Activated CD8-positive, alpha-beta memory T cell treated with anti-CD3 and anti-CD28 coated beads for 24 hours (primary cell): ENCODE data around the gene SNRPF.
A peak's percentile ranks its signal among the peaks of the same experiment; 100 is the strongest.
"Not testable (repeated sequence)": the region's sequence is repeated elsewhere in the genome, so short reads cannot be mapped to it uniquely, and the experiment has no call there.

Experiments
- DNase-seq: peaks from one replicate; pipeline ENCODE4 v3.0.0-alpha.2; 2020

The SNRPF gene

DNA sequence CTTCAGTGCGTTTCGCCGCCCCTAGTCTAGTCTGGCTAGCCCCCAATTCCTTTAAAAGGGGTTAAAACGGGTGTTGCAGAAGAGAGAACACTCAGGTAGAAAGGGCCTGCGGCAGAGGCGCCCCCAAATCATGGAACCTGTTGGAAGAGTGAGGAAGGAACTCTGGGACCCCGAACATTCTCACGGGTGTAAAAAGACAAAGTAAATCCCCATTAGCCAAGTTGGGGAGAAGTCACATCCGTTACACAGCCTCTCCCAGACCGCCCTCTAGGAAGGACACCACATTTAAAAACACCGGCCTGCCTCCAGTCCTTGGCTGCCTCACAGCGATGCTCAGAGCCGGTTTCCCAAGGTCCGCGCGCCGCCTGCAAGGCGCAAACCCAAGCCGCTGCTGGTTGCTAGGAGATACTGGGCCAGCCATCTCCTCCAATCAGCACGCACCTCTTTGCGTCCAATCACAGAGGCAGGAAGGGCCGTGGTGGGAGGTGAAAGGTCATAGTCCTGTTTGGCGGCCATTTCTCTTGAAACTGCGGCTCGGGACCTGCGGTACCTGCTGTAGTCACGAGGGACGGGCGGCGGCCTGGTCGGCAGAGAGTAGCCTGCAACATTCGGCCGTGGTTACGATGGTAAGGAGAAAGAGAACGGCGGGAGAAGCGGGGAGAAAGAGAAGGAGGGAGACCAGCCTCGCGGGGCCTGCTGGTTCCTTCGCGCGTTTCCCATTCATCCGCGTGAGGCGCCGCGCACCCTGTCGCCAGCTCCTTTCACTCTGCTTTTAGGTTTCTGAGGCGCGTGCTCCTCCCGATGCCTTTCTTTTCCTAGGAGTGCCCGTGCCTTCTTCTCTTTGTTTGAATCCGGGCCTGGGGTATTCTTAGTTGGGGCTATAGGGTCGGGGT, at the start of gene SNRPF:
SNRPF (plus strand) TSS at position 502 of the 893 bp plus-strand sequence; CDS start at position 624, 122 bp downstream.
- peak; percentile 97 for DNase-seq

DNA sequence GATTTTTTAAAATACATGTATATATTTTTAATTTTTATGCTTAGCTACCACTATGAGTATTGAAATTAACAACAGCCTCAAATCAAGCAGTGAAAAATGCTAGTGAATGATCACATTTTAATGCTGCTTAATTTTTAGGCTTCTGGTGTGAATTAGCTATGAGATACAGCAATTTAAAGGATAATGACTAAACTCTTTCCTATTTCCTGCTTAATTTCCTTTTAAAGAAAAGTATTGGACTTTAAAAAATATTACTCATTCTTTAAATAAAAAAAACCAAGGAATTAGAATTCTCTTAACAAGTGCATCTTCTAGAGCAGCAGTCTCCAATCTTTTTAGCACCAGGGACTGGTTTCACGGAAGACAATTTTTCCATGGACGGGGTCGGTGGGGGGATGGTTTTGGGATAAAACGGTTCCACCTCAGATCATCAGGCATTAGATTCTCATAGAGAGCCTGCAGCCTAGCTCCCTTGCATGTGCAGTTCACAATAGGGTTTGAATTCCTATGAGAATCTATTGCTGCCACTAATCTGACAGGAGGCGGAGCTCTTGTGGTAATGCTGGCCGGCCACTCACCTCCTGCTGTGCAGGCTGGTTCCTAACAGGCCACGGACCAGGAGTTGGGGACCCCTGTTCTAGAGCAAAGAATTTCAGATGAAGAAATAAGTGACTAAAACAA, 49.6 kb upstream of the SNRPF start:
- no peak for DNase-seq

DNA sequence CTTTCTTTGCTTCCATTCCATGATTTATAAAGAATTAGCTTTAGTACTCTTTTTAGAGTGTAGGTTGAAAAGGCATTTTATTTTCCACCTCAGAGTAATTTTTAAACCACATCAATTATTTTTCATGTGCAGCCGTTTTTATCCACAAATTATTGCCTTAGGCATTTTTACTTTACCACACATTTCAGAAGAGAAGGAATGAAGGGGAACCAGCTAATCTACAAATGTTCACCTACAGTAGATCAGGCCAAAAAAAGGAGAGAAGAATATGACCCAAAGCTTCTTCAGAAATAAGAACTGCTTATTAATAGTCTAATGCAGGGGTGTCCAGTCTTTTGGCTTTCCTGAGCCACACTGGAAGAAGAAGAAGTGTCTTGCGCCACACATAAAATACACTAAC, 48.3 kb upstream of the SNRPF start:
- no peak for DNase-seq

GRCh38 chr12:95812155-95812554, 46.6 kb upstream of the SNRPF start:
- not testable (repeated sequence) for DNase-seq

GRCh38 chr12:95815632-95816212, 43.0 kb upstream of the SNRPF start:
- DNase-seq: no peak

DNA sequence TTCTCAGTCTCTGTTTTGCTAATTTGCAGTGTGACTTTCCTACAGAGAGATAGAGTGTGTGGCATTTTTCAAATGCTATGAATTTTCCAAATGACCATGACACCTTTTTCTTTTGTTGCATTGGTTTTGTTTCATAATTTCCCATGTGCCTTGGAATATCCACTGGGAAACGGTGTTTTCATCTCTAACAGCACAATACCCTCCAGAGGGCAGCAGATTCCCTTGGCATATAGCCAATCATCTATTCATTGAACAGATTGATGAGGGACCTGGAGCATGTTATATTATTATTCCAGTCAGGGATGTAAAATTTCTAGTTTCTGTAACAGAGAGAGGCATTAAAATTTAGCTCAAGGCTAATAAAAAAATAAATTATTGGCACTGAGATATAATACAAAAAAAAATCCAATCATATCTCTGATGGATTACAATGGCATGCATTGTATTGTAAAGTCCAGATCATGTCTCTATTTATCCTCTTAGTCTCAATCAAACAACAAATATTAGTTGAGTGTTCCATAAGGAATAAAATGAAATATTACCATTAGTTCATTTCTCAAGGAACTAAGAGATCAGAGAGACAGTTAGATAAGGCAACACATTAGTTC, 38.6 kb upstream of the SNRPF start:
- DNase-seq: no peak

DNA sequence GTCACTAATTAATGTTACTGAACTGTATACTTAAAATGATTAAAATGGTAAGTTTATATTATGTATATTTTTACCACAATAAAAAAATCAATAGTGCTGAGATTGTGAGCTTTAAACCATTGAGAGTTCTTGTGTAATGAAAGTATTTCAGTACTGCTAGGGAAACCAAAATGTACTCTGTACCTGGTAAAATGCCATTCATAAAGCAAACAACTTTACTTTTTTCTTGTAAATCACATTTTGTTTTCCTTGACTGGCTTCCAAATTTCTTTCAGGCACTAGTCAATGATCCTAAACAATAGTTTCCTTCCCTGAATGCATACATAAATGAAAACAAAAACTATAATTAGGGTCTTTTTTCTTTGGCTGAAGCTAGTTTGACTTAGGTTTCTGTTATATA, 29.4 kb upstream of the SNRPF start:
- no peak for DNase-seq

GRCh38 chr12:95830335-95831089, 28.2 kb upstream of the SNRPF start:
- no peak for DNase-seq

GRCh38 chr12:95834572-95834971, 24.2 kb upstream of the SNRPF start:
- no peak for DNase-seq

DNA sequence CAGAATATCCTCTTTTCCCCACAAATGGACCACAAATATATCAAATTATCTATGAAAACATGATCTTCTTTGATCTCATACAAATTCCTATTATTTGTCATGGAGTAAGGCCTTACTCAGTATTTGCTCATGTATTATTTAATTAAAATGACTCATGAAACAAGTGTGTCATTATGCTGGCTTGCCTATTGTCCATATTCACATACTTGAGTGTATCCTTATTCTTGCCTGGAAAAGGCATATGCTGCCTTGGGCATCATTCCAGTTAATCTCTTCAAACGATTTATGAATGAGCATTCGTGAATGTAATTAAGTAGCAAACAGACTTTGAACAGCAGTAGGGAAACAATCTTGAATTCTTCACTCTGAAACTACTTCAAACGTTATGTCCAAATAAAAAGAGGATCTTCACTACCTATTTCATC, 22.6 kb upstream of the SNRPF start:
- no peak for DNase-seq

- no peak for DNase-seq
Observed at GRCh38 chr12:95836630-95837239, 22.0 kb upstream of the SNRPF start.

DNA sequence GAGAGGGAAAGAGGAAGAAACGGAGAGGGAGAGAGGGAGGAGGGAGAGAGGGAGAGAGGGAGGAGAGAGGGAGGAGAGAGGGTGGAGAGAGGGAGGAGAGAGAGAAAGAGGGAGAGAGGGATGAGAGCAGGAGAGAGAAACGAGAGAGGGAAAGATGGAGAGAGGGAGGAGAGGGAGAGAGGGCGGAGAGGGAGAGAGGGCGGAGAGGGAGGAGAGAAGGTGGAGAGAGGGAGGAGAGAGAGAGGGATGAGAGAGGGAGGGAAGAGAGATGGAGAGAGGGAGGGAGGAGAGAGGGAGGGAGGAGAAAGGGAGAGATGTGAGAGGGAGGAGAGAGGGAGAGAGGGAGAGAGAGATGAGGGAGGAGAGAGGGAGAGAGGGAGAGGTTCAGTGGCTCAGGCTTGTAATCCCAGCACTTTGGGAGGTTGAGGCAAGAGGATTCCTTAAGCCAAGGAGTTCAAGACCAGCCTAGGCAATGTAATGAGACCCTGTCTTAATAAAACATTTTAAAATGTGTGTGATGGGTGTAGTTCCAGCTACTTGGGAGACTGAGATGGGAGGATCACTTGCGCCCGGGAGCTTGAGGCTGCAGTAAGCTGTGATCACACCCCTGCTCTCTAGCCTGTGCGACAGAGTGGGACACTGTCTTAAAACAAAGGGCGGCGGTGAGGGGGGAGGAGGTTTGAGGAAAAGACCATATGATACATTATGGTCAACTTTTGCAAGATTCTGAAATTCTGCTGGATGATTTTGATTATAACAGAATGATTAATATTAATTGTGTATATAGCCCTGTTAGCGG, 21.3 kb upstream of the SNRPF start:
- DNase-seq: no peak

DNA sequence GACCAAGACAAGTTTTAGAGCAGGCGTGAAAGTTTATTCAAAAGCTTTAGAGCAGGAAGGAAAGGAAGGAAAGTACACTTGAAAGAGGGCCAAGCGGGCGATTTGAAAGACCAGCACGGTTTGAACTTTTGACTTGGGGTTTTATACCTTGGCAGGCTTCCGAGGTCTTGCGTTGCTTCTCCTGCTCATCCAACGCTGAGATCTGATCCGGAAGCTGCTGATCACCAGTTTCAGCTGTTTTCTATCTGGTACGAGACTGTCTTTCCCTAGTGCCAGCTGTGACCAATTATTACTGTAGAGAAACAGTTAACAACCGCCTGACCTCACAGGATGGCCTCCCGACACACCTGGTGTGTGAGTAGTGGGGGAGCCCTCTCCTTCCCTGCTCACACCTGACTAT, 20.6 kb upstream of the SNRPF start:
- no peak for DNase-seq

DNA sequence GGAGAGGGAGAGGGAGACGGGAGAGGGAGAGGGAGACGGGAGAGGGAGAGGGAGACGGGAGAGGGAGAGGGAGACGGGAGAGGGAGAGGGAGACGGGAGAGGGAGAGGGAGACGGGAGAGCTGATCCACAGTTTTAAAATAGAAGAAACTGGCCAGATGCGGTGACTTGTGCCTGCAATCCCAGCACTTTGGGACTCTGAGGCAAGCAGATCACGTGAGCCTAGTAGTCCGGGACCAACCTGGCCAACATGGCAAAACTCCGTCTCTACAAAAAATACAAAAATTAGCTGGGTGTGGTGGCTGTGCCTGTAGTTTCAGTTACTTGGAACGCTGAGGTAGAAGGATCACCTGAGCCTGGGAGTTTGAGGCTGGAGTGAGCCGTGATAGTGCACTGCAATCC, 16.3 kb upstream of the SNRPF start:
- DNase-seq: not testable (repeated sequence)

- DNase-seq: no peak
Observed at GRCh38 chr12:95848575-95849388, 10.0 kb upstream of the SNRPF start.

GRCh38 chr12:95851606-95852005, 7.1 kb upstream of the SNRPF start:
- DNase-seq: no peak

GRCh38 chr12:95852133-95852532, 6.6 kb upstream of the SNRPF start:
- no peak for DNase-seq

DNA sequence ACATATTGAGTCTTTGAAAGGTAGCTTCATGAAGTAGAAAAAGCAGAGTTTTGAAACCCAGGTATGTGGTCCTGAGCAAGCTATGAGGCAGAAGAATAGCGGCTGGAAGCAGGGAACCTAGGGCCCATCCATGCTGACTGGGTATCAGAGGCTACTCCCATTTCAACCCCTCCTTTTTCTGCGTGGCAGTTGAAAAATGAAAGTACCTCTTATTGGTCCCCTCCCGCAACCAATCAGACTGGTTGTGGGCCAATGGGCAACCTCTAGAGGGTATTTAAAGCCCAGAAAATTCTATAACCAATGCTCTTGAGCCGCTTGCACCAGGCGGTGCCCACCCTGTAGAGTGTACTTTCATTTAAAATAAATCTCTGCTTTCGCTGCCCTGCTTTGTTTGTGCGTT, 1.6 kb upstream of the SNRPF start:
- DNase-seq: no peak

DNA sequence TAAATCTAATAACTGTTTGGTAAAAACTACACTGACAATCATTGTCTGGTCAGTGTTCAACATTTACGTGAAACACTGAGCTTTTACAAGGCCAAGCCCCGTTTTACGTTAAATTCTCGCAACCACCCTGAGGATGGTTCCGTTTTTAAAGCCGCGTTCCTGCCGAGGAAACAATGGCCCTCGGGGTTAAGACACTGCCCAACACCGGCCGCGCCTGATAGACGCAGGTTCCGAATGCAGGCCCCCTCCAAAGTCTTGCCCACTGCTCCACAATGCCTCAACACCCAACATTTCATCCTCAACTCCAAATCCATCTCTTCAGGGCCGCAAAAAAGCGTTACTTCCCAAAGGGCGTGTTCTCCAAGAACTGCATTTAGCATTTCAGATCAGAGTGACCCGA, 953 bp upstream of the SNRPF start:
- DNase-seq: no peak

GRCh38 chr12:95859344-95859816, 628 bp downstream of the SNRPF start:
- DNase-seq: peak; percentile 61
